Fibroblast of the aortic adventitia (primary cell): Measurements from ENCODE around the gene MYRFL. TPM values are rescaled to one million over a fixed set of nuclear protein-coding genes. Genes with fewer than 3 reads are reported as not detected.

Experiments used
- DNase-seq: peaks from one replicate; pipeline ENCODE4 v3.0.0-alpha.2; 2010; ENCODE audit warnings: low read depth
- H3K4me3 ChIP-seq: 2 replicates; pipeline ENCODE4 v1.5.1; 2011; ENCODE audit warnings: low read depth, mild to moderate bottlenecking, control low read depth, low read length, moderate library complexity
- CTCF ChIP-seq: IDR thresholded peaks from 2 replicates; pipeline ENCODE4 v1.5.1; 2011; ENCODE audit warnings: mild to moderate bottlenecking, low read length, control low read depth, inconsistent platforms; ENCODE audit not compliant: insufficient read depth
- total RNA-seq: library from RNA; depleted of rRNA; stranded (reverse); fragments of >200 nt; gene quantifications from 2 replicates; pipeline ENCODE4 v1.2.3, GENCODE V29; 2012; ENCODE audit warnings: low replicate concordance

Gene MYRFL
- total RNA-seq, 1 donor = not detected

DNA sequence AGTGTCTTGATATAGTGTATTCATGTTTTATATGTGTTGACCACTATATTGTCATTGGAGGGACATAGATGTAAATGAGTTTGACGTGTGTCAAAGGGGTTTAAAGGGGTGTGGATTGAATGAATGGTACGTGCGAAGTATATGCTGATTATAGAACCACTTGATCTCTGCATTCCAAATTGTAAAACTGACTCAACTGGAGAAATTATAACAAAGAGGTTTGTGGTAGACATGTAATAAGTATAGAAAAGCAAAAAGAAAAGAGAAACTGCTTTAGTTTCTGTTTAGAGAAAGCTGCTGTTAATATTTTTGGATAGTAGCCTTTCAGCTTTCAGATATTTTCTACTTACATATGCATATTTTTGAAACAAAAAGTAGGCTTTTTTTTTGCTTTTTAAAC, 8.9 kb upstream of the MYRFL start:
- no peak overlapping the region for H3K4me3 ChIP-seq
- no peak for TF ChIP-seq CTCF
- DNase-seq = no peak

- H3K4me3 ChIP-seq = no peak overlapping the region
- DNase-seq = no peak
- TF ChIP-seq CTCF = no peak
Measured at GRCh38 chr12:69821032-69821455, 4.0 kb upstream of the MYRFL start.

GRCh38 chr12:69821456-69822159, 3.4 kb upstream of the MYRFL start:
- peak; percentile 65 for DNase-seq
- TF ChIP-seq CTCF = no peak
- no peak overlapping the region for H3K4me3 ChIP-seq

DNA sequence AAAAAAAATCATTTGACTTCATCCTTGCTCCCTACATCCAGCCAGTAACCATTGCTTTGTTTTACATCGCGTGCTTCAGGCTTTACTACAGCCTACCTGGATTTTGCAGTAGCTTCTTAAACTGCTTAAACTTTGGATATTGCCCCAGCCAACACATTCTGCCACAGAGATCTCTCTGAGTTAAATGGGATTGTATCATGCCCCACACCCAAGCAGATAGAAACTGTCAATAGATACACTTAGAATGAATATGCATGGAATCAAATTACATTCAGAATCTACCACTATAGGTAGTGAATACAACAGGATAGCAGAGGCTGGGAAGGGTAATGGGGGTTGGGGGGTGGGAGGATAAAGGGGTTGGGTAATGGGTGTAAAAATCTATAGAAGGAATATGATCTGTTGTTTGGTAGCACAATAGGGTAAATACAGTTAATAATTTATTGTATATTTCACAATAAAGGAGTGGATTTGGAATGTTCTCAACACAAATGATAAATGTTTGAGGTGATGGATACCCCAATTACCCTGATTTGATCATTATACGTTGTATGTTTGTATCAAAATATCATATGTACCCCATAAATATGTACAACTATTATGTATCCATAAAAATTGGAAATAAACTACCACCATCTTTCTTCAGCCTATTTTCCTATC, 2.7 kb upstream of the MYRFL start:
- no peak for TF ChIP-seq CTCF
- DNase-seq = no peak
- no peak overlapping the region for H3K4me3 ChIP-seq

GRCh38 chr12:69824028-69824427, 999 bp upstream of the MYRFL start:
- no peak for DNase-seq

DNA sequence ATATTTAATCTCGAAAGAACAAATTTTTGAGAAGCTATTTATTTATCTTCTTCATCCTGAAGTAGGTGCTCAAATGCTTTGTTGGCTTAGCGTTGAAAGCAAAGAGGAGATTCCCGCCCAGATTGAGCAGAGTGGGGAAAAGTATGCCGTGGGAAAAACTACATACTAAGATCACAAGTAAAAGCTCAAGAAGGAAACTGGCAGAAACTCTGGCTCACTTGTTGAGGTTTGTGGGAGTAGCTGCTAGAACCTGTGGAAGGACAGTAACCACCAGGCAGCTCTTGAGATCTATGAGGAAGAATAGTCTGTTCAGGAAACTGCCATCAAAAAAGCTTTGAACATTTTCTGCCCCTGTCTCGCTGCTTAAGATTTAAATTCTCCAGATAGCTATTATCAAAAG, 3.9 kb downstream of the MYRFL start:
- H3K4me3 ChIP-seq = no peak overlapping the region
- DNase-seq = no peak

More at GRCh38 chr12:69824028-69824427, 999 bp upstream of the MYRFL start:
- TF ChIP-seq CTCF = no peak
- H3K4me3 ChIP-seq = no peak overlapping the region

More for the DNA sequence above, 3.9 kb downstream of the MYRFL start:
- no peak for TF ChIP-seq CTCF
